Progenitor cell of endocrine pancreas (in vitro differentiated cells): ENCODE measurements around the gene AP5Z1. TPM values are rescaled to one million over a fixed set of nuclear protein-coding genes. Genes with fewer than 3 reads are reported as not detected.

Source experiments
- DNase-seq: peaks from one replicate; pipeline ENCODE4 v3.0.0; 2021; ENCODE audit warnings: low spot score; ENCODE audit not compliant: unreplicated experiment
- H3K27ac Mint-ChIP-seq: 2 replicates; pipeline ENCODE4 v1.8.0; 2021; ENCODE audit warnings: mild to moderate bottlenecking, moderate library complexity, mixed read lengths
- H3K27me3 Mint-ChIP-seq: 2 replicates; pipeline ENCODE4 v1.8.0; 2021; ENCODE audit warnings: mixed read lengths
- H3K36me3 Mint-ChIP-seq: 2 replicates; pipeline ENCODE4 v1.8.0; 2022; ENCODE audit warnings: mixed read lengths; ENCODE audit not compliant: insufficient read depth
- H3K4me1 Mint-ChIP-seq: 2 replicates; pipeline ENCODE4 v1.8.0; 2021; ENCODE audit warnings: low read depth, mixed read lengths
- H3K4me3 Mint-ChIP-seq: 2 replicates; pipeline ENCODE4 v1.8.0; 2021; ENCODE audit warnings: low read depth, mild to moderate bottlenecking, moderate library complexity, mixed read lengths
- H3K9me3 Mint-ChIP-seq: 2 replicates; pipeline ENCODE4 v1.8.0; 2021; ENCODE audit warnings: low read depth, mixed read lengths
- total RNA-seq: library from RNA; stranded (reverse); gene quantifications from 2 replicates; pipeline ENCODE4 v1.2.1, GENCODE V29; 2021
- TF ChIP-seq, protein P1 (sequence below): fragments of 200-600 bp; sonication (generic); IDR thresholded peaks from one replicate; pipeline ENCODE4 v1.5.0; 2021; ENCODE audit warnings: antibody characterized with exemption, mild to moderate bottlenecking; ENCODE audit not compliant: unreplicated experiment

AP5Z1 gene
- total RNA-seq, 1 donor from 2014 or later: 42.8 TPM

DNA sequence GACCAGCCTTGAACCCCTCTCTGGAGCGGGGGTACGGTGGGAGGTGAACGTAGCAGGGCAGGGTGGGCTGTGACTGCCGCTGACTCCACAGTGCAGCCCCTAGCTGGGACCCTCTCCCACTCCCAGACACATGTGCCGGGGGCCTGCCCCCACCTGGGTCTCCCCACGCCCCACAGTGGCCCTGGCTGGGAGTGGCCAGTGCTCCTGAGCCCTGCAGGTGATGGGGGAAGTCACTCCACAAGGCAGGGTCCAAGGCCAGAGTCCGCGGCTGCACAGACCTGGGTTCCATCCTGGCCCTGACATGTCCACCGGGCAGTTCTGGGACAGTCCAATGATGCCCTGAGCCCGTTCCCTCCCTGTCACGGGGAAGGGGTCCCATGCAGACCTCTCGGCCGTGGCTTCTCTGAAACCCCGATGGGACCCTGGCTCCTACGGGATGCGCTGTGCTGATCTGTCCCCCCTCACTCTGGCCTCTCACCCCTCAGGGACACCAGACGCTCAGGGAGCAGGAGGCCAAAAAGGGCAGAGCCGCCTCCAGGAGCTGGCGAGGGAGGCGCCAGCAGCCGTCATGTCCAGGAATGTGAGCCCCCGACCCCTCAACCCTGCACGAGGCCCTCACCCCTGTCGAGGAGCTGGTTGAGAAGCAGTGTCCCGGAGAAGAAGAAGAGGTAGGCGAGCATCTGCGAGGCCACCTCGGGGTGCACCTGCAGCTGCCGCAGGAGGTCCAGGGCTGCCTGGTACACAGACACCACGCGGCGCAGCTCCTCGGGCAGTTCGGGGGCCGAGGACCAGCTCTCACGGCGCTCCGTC lies 40.4 kb downstream of the AP5Z1 start:
- Mint-ChIP-seq H3K27me3 (no peaks in the 10 kb centered on the region), H3K4me1 (no peaks in the 10 kb centered on the region), H3K27ac (no peak overlapping the region), H3K9me3 (peaks cover 7% of the 10 kb centered on the region), H3K4me3 (no peak overlapping the region), H3K36me3 (peaks cover 3% of the 10 kb centered on the region)
- no peak for DNase-seq
- TF ChIP-seq, protein P1, sequence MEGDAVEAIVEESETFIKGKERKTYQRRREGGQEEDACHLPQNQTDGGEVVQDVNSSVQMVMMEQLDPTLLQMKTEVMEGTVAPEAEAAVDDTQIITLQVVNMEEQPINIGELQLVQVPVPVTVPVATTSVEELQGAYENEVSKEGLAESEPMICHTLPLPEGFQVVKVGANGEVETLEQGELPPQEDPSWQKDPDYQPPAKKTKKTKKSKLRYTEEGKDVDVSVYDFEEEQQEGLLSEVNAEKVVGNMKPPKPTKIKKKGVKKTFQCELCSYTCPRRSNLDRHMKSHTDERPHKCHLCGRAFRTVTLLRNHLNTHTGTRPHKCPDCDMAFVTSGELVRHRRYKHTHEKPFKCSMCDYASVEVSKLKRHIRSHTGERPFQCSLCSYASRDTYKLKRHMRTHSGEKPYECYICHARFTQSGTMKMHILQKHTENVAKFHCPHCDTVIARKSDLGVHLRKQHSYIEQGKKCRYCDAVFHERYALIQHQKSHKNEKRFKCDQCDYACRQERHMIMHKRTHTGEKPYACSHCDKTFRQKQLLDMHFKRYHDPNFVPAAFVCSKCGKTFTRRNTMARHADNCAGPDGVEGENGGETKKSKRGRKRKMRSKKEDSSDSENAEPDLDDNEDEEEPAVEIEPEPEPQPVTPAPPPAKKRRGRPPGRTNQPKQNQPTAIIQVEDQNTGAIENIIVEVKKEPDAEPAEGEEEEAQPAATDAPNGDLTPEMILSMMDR: peak; percentile 8

DNA sequence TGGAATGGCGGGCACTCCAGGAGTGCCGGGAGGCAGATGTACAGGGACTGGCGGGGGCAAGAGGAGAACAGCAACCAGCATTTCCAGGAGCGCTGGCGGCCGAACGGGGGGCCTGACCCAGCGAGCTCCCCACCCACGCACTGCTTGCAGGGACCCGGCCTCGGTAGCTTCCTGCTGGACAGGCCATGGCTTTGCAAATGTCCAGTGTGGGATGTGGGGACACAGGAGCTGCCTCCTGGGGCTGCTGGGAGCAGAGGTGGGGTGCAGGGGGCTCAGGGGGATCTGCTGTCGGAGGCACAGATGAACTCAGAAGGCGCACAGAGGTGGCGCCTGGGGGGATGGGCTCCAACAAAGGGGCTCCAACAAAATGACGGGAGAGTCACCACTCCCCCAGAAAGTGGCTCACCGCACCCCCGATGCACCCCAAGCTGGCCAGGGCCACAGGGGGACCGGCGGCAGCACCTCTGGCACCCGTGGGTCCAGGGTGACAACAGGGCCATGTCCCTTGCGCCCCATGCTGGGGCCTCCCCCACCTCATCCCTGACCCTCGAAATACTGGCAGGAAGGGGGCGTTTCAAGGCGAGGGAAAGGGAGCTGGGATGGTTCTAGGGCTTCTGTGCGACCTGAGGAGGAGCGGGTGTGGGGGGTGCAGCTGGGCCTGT lies 41.1 kb downstream of the AP5Z1 start:
- DNase-seq: no peak
- H3K27me3 Mint-ChIP-seq: no peaks in the 10 kb centered on the region
- TF ChIP-seq, protein P1: no peak
- H3K27ac Mint-ChIP-seq: no peak overlapping the region
- H3K9me3 Mint-ChIP-seq: peaks cover 7% of the 10 kb centered on the region
- no peak overlapping the region for H3K4me3 Mint-ChIP-seq
- H3K4me1 Mint-ChIP-seq: no peaks in the 10 kb centered on the region
- peaks cover 3% of the 10 kb centered on the region for H3K36me3 Mint-ChIP-seq

DNA sequence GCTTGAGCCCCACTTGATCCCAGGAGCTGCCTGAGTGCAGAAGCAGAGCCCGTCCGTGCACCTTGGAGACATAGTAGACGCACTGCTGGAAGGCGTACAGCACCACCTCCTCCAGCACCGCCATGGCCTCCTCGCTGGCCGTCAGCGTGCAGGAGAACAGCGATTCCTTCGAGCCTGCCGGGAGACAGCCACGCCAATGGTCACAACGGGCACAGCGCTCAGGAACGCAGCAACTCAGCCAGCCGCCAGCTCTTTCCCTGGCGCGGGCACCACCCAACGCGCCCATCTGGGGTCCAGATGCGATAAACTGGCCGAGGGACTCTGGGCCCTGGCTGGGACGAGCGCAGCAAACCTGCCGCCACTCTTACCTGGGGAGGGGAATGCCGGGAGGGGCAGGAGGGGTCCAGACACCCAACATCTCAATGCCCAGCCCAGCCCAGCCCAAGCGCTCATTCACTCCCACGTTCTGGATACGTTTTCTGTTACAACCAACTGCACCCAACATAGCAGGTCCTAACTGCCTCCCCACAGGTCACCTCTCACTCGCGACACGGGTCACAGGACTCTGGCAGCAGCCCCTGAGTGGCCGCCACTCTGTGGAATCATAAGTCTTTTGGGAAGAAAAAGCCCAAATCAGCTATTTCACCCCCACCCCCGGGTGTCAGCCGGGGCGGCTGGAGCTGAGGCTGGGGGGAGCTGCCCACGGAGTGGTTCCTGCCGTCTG lies 41.9 kb downstream of the AP5Z1 start:
- Mint-ChIP-seq H3K4me1 (no peaks in the 10 kb centered on the region), H3K36me3 (peaks cover 3% of the 10 kb centered on the region), H3K27me3 (no peaks in the 10 kb centered on the region), H3K9me3 (peaks cover 7% of the 10 kb centered on the region), H3K4me3 (no peak overlapping the region), H3K27ac (no peak overlapping the region)
- TF ChIP-seq, protein P1: no peak
- no peak for DNase-seq

DNA sequence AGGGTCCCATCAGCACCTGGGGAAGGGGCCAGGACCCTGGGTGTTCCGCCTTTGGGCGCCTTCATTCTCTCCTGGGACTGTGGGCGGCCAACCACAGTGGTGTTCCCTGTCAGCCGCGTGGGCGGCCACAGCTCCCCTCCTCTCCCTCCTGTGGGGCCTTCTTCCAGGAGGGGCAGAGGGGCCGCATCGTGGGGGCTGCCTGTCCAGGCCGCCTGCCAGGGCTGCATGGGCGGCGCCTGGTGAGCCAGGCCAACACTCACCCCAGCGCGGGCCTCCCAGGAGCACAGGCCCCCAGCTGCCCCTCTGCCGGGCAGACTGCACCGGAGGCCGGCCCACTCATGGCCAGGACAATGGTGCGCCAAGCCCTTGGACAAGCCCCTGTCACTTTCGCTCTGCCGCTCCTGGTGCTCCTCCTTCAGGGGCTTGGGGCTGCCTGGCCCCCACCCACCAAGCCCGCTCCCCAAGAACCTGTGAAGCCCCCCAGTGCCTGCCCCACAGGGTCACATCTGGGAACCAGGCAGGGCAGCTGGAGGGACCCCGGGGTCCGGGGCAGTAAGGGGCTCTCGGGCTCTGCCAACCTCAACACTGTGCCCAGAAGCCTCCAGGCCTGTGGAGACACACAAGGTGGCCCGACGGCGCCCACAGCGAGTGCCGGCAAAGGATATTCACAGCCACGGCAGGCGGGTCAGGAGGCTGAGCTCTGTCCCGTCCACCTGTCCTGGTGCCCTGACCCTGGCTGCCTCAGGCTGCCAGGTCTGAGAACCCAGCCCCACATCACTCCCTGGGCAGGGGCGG lies 42.8 kb downstream of the AP5Z1 start:
- Mint-ChIP-seq H3K27me3 (no peaks in the 10 kb centered on the region), H3K4me3 (no peak overlapping the region), H3K36me3 (peaks cover under 1% of the 10 kb centered on the region), H3K27ac (no peak overlapping the region), H3K9me3 (peaks cover 1% of the 10 kb centered on the region), H3K4me1 (no peaks in the 10 kb centered on the region)
- TF ChIP-seq, protein P1: no peak
- DNase-seq: no peak
